ENCODE data around the gene POLD1. TPM values are rescaled to one million over a fixed set of nuclear protein-coding genes. Genes with fewer than 3 reads are reported as not detected.
"Not testable (repeated sequence)": the region's sequence is repeated elsewhere in the genome, so short reads cannot be mapped to it uniquely, and the experiment has no call there.

POLD1 gene
- polyA plus RNA-seq (2012; ENCODE audit: missing spikeins) = 28.7 TPM

DNA sequence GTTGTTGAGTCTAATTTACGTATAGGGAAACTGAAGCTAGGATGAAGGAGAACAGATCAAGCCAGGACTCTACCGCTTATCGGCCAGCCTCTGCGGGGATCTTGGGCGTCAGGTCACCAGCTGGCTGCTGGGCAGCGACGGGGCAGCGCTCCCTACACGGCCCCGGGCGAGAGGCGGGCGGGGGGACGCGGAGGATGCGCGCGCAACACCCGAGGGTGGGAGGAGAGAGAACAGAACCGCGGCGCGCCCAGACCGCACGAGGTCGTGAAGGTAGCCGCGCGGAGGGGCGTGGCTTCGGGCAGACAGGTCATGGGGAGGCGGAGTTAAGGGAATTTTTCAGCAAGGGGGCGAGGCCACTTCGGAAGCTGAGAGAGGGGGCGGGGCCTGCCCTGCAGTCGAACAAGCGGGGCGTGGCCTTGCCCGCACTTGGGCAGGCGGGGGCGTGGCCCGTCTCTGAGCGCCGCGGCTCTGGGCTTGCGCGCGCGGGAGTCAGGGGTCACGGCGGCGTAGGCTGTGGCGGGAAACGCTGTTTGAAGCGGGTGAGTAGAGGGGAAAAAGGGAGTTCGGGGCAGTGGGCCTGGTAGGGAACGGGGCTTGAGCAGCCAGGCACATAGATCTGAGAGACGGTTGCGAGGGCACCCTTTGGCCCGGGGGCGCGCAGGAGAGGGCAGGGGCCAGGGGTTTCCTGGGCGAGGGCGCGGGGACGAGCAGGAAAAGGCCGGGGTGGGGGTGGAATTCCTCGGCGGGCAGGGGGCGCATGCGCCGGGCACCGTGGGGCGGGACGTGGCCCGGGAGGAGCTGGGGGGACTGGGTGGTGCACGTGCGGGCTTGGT, at the start of gene POLD1:
Gene POLD1 (plus strand): TSS at position 496 of the 833 bp plus-strand sequence. CDS start 14,505 bp downstream, outside the sequence.
- FAIRE-seq (peak; percentile 99), DNase-seq (ENCODE audit: insufficient read length) (peak; percentile 100)
- TF ChIP-seq POLR2A (IDR thresholded peaks at IDR 0.05; ENCODE audit: low read depth, low read length) = peak; percentile 69; the same call in 1 of the 2 replicates
- TF ChIP-seq TAF1 (IDR thresholded peaks at IDR 0.05; ENCODE audit: borderline replicate concordance, low read depth, low read length) = no peak
- TF ChIP-seq POLR2AphosphoS5 (IDR thresholded peaks at IDR 0.05; ENCODE audit: low read depth, low read length) = peak; percentile 64

DNA sequence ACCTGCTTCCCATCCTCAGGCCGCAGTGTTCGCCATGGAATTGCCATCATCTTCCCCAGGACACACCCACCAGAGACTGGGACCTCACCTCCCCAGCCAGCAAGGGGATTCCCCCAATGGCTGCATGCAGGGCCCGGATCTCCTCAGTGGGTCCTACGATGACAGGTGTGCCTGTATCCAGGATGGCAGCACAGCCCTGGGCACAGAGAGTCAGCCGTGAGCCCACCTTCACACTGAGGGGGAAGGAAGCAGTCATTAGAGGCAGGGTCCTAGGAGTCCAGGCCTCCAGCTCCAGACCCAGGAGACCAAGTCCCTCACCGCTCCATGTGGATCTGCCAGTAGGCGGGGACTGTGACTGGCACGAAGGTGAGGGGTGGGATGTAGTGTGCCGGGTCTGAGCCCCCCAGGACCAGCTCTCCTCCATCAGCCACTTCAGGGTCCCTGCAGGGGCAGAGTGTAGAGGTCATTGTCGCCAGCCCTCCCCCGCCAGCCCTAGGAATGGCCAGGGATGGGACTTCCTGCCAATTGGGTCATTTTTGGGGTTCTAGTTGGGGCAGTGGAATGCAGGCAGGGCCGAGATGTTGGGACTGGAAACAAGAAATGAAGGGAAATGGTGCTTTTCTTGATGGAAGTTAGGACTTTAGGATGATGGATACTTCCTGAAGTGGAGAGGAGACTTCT, 49.3 kb upstream of the POLD1 start:
- no peak for DNase-seq (ENCODE audit: insufficient read length)
- FAIRE-seq = no peak
- TF ChIP-seq POLR2A (IDR thresholded peaks at IDR 0.05; ENCODE audit: low read depth, low read length) = no peak
- TF ChIP-seq POLR2AphosphoS5 (IDR thresholded peaks at IDR 0.05; ENCODE audit: low read depth, low read length) = peak; percentile 36

DNA sequence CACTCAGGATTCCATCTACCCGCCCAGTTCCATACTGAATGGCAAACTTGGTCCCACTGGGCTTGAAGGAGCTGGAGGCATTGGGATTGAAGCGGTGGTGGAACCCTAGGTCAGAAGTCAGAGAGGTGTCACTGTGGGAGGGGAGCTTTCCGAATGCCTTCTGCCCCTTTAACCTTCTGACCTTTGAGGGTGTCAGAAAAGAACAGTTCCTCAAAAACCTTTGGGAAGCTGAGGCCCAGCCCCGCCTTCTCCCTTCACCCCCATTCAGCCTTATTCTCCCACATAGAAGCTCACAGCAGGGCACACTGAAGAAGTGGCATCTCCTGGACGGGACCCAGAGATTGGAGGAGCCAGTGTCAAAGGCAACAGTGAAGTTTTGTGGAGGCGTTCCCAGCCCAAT, 47.1 kb upstream of the POLD1 start:
- not testable (repeated sequence) for FAIRE-seq; DNase-seq (ENCODE audit: insufficient read length)

DNA sequence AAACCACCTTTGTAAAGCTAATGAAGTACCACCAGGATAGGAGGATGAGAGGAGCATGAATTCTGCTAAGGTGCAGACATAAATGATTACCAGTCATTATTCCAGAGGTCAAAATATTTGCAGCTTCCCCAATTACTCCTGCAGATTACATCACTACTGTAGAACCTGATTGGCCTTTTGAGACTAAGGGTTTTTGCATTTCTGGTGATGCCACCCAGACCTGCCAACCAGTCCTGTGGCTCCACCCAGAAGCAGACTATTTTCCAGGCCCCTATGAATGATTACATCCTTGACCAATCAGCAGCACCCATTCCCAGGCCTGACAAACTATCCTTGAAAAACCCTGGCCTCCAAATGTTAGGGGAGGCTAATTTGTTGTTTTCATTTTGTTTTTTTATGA, 43.8 kb upstream of the POLD1 start:
- DNase-seq (ENCODE audit: insufficient read length) (no peak), FAIRE-seq (no peak)
- TF ChIP-seq TAF1 (IDR thresholded peaks at IDR 0.05; ENCODE audit: borderline replicate concordance, low read depth, low read length) (no peak), POLR2A (IDR thresholded peaks at IDR 0.05; ENCODE audit: low read depth, low read length) (no peak), POLR2AphosphoS5 (IDR thresholded peaks at IDR 0.05; ENCODE audit: low read depth, low read length) (no peak)

DNA sequence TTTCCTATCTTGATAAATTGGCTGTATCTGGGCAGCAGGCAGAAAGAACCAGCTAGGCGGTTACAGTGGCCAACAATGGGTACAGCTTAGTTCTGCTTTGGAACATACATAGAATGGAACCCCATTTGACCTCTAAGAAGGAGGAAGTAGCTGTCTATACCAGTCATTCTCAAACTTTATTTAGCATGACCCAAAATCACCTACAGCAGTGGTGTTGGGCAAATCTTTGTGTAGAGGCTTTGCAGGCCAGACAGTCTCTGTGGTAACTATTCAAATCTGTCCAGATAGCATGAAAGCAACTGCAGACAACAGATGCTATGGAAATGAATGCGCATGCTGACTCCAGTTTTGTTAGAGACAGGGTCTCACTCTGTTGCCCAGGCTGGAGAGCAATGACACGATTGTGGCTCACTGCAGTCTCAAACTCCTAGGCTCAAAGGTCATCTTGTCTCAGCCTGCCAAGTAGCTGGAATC, 43.0 kb upstream of the POLD1 start:
- DNase-seq (ENCODE audit: insufficient read length) = no peak
- TF ChIP-seq POLR2AphosphoS5 (IDR thresholded peaks at IDR 0.05; ENCODE audit: low read depth, low read length) = peak; percentile 45; the same call in 1 of the 2 replicates
- TF ChIP-seq TAF1 (IDR thresholded peaks at IDR 0.05; ENCODE audit: borderline replicate concordance, low read depth, low read length) = no peak
- FAIRE-seq = peak; percentile 95

DNA sequence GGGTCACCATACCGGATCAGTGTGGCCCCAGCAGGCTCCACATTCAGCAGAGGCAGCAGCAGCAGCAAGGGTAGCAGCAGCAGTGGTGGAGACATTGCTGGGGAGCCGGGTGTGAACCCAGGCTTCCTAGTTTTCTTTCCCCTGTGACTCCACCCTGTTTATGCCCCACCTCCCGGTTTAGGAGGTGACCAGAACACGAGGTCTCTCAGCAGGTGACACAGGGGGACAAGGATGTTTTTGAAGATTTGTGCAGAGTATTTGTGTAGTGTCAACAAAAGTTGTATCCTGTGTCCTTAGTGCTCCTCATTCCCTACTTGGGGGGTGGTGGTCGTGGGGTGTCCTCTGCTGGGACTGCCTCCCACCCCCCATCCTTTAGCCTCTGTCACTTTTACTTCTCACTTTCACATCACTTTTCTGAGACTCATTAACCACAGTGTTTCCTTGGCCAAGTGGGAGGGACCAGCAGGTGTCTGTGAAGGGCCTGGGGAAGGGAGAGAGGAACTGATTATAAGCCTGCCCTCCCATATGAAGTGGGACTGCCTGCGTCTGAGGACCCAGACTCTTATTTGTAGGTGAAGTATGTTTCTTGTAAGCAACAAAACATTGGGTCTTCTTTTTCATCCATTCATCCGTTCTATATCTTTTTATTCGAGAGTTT, 39.4 kb upstream of the POLD1 start:
- FAIRE-seq = peak; percentile 93
- no peak for DNase-seq (ENCODE audit: insufficient read length)
- peak; percentile 96 for TF ChIP-seq POLR2A (IDR thresholded peaks at IDR 0.05; ENCODE audit: low read depth, low read length)
- peak; percentile 84; the same call in 1 of the 2 replicates for TF ChIP-seq TAF1 (IDR thresholded peaks at IDR 0.05; ENCODE audit: borderline replicate concordance, low read depth, low read length)
- TF ChIP-seq POLR2AphosphoS5 (IDR thresholded peaks at IDR 0.05; ENCODE audit: low read depth, low read length) = peak; percentile 94

DNA sequence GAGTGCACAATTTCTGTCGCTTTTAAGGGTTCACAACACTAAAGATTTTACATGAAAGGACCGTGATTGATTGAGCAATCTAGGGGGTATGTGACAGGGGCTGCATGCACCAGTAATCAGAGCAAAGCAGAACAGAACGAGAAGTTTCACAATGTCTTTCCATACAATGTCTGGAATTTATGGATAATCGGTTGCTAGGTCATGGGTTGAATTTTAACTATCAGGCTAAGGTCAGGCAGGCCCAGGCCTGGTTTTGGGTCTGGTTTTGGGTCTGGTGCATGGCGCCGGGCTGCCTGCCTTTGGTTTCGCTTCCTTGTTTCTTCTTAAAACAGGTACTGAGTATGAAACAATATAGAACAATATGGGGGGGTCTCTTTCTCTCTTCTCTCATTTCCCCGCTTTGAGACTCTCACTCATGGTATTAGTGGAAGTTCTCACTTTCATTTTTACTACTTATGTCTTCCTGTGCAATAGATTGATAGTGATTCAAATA, 37.0 kb upstream of the POLD1 start:
- FAIRE-seq = peak; percentile 73
- not testable (repeated sequence) for DNase-seq (ENCODE audit: insufficient read length)

DNA sequence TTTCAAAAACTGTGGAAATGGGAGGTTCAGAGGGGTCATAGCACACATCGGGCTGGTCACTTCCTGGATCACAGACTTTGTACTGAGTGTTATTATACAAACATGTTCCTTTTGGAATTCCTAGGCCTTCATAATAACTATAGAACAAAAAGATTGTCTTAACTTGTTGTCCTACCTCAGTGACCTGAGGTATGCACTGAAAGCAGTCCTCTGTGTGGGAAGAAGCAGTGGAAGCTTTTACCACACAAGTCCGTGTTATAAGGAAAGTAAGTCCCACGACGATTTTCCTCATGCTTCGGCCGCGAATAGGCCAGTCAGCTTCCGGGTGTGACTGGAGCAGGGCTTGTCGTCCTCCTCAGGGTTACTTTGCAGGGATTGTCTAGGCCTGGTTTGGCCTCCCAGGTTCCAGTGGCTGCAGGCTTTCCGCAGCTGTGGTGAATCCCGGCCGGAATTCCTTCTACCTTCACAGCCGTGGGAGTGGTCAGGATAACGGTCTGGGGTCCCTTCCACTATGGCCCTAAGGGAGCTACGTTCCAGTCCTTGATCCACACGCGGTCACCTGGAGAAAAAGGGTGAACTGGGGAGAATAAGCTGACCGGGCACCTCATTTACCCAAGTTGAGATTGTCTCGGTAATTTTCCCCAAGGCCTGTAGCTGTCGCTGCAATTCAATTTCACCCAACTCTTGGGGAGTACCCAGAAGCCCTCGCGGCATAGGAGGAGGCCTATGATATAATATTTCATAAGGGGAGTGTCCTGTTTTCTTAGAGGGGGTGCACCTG, 34.7 kb upstream of the POLD1 start:
- FAIRE-seq = no peak

DNA sequence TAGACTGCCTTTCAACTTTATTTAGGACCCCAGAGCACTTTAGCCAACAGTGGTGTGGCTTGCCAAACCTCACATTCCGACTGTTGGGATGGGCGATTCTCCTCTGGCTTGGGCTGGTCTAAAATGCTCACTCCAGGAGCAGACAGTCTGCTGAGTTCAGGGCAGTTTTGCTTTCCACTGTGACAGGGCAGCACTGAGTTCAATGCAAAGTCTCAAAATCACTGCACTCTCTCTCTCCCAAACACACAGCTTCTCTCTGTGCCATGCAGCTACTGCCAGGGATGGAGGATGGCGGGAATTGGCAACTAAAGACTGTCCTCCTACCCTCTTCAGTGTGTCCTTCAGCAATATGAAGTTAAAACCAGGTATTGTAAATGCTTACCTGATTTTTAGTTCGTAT, 31.9 kb upstream of the POLD1 start:
- FAIRE-seq = no peak
- TF ChIP-seq POLR2A (IDR thresholded peaks at IDR 0.05; ENCODE audit: low read depth, low read length) = no peak
- DNase-seq (ENCODE audit: insufficient read length) = no peak

More for the DNA sequence above, 34.7 kb upstream of the POLD1 start:
- no peak for TF ChIP-seq POLR2A (IDR thresholded peaks at IDR 0.05; ENCODE audit: low read depth, low read length)
- no peak for TF ChIP-seq TAF1 (IDR thresholded peaks at IDR 0.05; ENCODE audit: borderline replicate concordance, low read depth, low read length)
- no peak for TF ChIP-seq POLR2AphosphoS5 (IDR thresholded peaks at IDR 0.05; ENCODE audit: low read depth, low read length)
- no peak for DNase-seq (ENCODE audit: insufficient read length)

DNA sequence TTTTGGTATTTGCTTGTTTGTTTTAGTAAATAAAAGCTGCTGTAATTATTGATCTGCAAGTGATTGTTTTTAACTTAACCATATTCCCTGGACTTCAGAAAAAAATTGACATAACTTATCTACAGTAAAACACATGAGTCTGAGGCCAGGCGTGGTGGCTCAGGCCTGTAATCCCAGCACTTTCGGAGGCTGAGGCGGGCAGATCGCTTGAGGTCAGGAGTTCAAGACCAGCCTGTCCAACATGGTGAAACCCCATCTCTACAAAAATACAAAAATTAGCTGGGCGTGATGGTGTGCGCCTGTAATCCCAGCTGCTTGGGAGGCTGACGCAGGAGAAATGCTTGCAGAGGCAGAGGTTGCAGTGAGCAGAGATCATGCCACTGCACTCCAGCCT, 30.7 kb upstream of the POLD1 start:
- not testable (repeated sequence) for FAIRE-seq; DNase-seq (ENCODE audit: insufficient read length)

DNA sequence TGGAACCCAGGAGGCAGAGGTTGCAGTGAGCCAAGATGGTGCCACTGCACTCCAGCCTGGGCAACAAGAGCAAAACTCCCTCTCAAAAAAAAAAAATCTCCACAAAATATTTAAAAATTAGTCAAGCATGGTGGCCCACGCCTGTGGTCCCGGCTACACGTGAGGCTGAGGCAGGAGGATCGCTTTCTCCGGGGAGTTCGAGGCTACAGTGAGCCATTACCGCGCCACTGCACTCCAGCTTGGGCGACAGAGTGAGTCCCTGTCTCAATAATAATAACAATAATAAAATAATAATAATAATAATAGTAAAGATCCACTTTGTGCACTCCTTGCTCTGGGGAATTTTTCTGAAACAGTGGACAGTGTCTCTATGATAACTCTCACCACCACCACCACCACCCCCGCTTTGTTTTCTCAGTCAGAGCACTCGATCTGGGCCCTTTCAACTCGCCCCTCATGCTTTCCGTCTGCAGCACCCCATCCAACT, 27.4 kb upstream of the POLD1 start:
- no peak for FAIRE-seq
- no peak for DNase-seq (ENCODE audit: insufficient read length)
- no peak for TF ChIP-seq POLR2AphosphoS5 (IDR thresholded peaks at IDR 0.05; ENCODE audit: low read depth, low read length)
- no peak for TF ChIP-seq POLR2A (IDR thresholded peaks at IDR 0.05; ENCODE audit: low read depth, low read length)
- no peak for TF ChIP-seq TAF1 (IDR thresholded peaks at IDR 0.05; ENCODE audit: borderline replicate concordance, low read depth, low read length)

Measured in GM12892 (cell line).